ENCODE data around the gene RRAGA. TPM values are rescaled to one million over a fixed set of nuclear protein-coding genes. Genes with fewer than 3 reads are reported as not detected.
A peak's percentile ranks its signal among the peaks of the same experiment; 100 is the strongest.
"Not testable (repeated sequence)": the region's sequence is repeated elsewhere in the genome, so short reads cannot be mapped to it uniquely, and the experiment has no call there.

RRAGA gene
- total RNA-seq, 4 donors from 2014 or later, result 20.6 to 35.3 (median 28.7) TPM

DNA sequence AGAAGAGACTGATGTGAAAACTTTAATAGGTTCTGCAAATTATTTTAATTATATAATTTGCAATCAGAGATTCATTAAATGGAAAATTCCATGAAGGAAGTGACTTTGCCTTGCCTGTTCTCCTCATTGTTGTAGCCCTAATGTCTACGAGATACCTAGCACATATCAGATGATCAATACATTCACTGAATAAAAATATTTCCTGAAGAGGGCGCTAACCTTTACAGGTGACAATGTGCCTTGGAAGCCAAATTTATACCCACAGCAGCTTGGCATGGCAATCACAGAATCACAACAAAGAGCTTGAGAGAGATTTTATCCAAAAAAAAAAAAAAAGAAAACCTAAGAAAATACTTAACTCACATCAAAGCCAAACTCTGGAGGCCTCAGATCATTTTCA is 36.1 kb downstream of the RRAGA start:
- H3K9me3 ChIP-seq, result no peaks in the 10 kb centered on the region
- DNase-seq, result no peak
- H3K4me1 ChIP-seq, result no peaks in the 10 kb centered on the region
- H3K4me3 ChIP-seq, result no peak overlapping the region
- H3K27ac ChIP-seq, result no peak overlapping the region
- H3K27me3 ChIP-seq, result no peaks in the 10 kb centered on the region
- H3K36me3 ChIP-seq, result peaks cover 0 to 71% (median 0%) of the 10 kb centered on the region in 3 donors
- TF ChIP-seq, protein P1, sequence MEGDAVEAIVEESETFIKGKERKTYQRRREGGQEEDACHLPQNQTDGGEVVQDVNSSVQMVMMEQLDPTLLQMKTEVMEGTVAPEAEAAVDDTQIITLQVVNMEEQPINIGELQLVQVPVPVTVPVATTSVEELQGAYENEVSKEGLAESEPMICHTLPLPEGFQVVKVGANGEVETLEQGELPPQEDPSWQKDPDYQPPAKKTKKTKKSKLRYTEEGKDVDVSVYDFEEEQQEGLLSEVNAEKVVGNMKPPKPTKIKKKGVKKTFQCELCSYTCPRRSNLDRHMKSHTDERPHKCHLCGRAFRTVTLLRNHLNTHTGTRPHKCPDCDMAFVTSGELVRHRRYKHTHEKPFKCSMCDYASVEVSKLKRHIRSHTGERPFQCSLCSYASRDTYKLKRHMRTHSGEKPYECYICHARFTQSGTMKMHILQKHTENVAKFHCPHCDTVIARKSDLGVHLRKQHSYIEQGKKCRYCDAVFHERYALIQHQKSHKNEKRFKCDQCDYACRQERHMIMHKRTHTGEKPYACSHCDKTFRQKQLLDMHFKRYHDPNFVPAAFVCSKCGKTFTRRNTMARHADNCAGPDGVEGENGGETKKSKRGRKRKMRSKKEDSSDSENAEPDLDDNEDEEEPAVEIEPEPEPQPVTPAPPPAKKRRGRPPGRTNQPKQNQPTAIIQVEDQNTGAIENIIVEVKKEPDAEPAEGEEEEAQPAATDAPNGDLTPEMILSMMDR (IDR thresholded peaks at IDR 0.05), result peak in 4 of 6 experiments; percentile 40 to 61 (median 47)
- no peak for TF ChIP-seq POLR2A (IDR thresholded peaks at IDR 0.05)

DNA sequence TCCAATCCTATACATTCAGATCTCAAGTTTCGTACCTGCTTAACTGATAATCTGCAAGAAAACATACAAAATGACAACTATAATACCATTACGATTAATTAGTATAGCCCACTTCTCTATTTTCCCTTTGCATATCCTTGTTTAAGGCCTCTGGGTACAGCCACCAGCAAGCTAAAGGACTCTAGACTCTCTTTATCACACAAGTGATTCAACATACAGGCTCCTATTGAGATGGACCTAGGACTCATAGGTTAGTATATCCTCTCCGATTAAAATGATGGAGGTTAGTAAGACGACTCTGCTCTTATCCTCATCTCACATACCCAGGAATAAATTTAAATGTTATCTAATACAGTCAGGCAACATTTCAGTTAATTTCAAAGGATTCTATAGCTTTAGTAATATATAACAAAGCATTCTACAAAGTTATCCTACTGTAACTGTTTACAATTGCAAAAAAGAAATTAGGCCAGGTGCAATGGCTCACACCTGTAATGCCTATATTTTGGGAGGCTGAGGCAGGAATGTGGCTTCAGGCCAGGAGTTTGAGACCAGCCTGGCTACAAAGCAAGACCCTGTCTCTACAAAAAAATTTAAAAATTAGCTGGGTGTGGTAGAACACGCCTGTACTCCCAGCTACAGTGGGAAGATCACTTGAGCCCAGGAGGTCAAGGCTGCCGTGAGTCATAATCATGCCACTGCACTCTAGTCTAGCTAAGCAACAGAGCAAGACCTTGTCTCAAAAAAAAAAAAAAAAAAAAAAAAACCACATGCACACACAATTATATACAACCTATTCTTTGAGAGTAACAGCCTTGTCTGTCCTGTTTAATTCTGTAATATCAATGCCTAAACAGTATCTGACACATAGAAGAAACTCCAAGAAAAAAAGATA is 38.1 kb downstream of the RRAGA start:
- Histone ChIP-seq H3K36me3 (peaks cover 0 to 78% (median 0%) of the 10 kb centered on the region in 3 donors), H3K4me1 (no peaks in the 10 kb centered on the region), H3K27ac (peak overlapping the region in 2 of 4 donors; percentile 46 to 61), H3K4me3 (no peak overlapping the region), H3K9me3 (no peaks in the 10 kb centered on the region), H3K27me3 (no peaks in the 10 kb centered on the region)
- no peak for TF ChIP-seq POLR2A (IDR thresholded peaks at IDR 0.05)
- TF ChIP-seq, protein P1 (IDR thresholded peaks at IDR 0.05), result no peak
- DNase-seq, result peak in 2 of 3 donors; percentile 55 to 71

DNA sequence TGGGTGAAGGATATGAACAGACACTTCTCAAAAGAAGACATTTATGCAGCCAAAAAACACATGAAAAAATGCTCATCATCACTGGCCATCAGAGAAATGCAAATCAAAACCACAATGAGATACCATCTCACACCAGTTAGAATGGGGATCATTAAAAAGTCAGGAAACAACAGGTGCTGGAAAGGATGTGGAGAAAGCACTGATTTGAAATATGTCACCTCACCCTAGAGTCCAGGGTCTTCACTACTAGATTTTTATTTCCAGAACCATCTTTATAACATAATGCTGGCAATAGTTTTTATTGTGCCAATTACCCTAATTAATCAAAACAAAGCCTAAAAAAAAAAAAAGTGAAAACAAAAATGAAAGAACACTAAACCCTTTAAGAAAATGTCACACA is 48.2 kb downstream of the RRAGA start:
- H3K27ac ChIP-seq, DNase-seq, H3K4me3 ChIP-seq: not testable (repeated sequence)

More for the DNA sequence above, 48.2 kb downstream of the RRAGA start:
- not testable (repeated sequence) for H3K27me3 ChIP-seq, H3K9me3 ChIP-seq
- peaks cover 0 to 22% (median 4%) of the 10 kb centered on the region in 4 donors for H3K4me1 ChIP-seq
- H3K36me3 ChIP-seq, result peaks cover 0 to 32% (median 8%) of the 10 kb centered on the region in 3 donors

Small RNAs within 50 kb of the gene (small RNA-seq; reads per million reads assigned to genes)
- gene RF00019 (0 reads per million in 2 donors), gene RNU6-264P (0 reads per million in 2 donors), gene SCARNA8 (21.8 to 27.0 reads per million in 2 donors)

Other genes with a start within 250 kb of the RRAGA start
- not detected for gene SAXO1, start 16.2 kb upstream of the RRAGA start, total RNA-seq
- gene HAUS6, start 53.5 kb downstream of the RRAGA start, total RNA-seq, result 10 to 100 TPM in 1 of 4 donors, 1 to 10 TPM in 3; 5.9 to 31.4 (median 7.3) TPM
- gene PLIN2, start 78.1 kb downstream of the RRAGA start, total RNA-seq, result 100 to 1,000 TPM; 138 to 640 (median 223) TPM
- gene DENND4C, start 181.3 kb downstream of the RRAGA start, total RNA-seq, result 100 to 1,000 TPM in 3 of 4 donors, 10 to 100 TPM in 1; 89.1 to 188 (median 154) TPM

Measured in Peyer's patch (tissue), 4 donors.